Neuronal stem cell (in vitro differentiated cells): Measurements from ENCODE around the gene GLRA1.
"Not testable (repeated sequence)": the region's sequence is repeated elsewhere in the genome, so short reads cannot be mapped to it uniquely, and the experiment has no call there.

Experiments
- DNase-seq: peaks from one replicate; pipeline ENCODE4 v3.0.0-alpha.2; 2013; ENCODE audit warnings: low spot score
- H2AFZ ChIP-seq: one replicate; pipeline ENCODE4 v1.6.1; 2013; ENCODE audit warnings: mild to moderate bottlenecking, low read length, inconsistent platforms
- H2AK5ac ChIP-seq: 2 replicates; pipeline ENCODE4 v1.6.1; 2013; ENCODE audit warnings: low read depth, mild to moderate bottlenecking, inconsistent platforms, low read length, moderate library complexity, mixed read lengths
- H2BK120ac ChIP-seq: 2 replicates; pipeline ENCODE4 v1.6.1; 2013; ENCODE audit warnings: low read depth, mild to moderate bottlenecking, inconsistent platforms, low read length, moderate library complexity, mixed read lengths
- H2BK12ac ChIP-seq: one replicate; pipeline ENCODE4 v1.6.1; 2013; ENCODE audit warnings: low read length, inconsistent platforms
- H2BK15ac ChIP-seq: 2 replicates; pipeline ENCODE4 v1.6.1; 2013; ENCODE audit warnings: mild to moderate bottlenecking, low read length, inconsistent platforms, mixed read lengths
- H2BK5ac ChIP-seq: one replicate; pipeline ENCODE4 v1.6.1; 2013; ENCODE audit warnings: inconsistent platforms, mild to moderate bottlenecking, low read length, moderate library complexity
- H3K14ac ChIP-seq: one replicate; pipeline ENCODE4 v1.6.1; 2013; ENCODE audit warnings: low read length, inconsistent platforms
- H3K18ac ChIP-seq: 2 replicates; pipeline ENCODE4 v1.6.1; 2013; ENCODE audit warnings: low read length, inconsistent platforms
- H3K23ac ChIP-seq: 2 replicates; pipeline ENCODE4 v1.6.1; 2013; ENCODE audit warnings: low read depth, mild to moderate bottlenecking, mixed read lengths, low read length, inconsistent platforms; ENCODE audit not compliant: poor library complexity
- H3K27ac ChIP-seq: replicated peaks from 3 replicates; pipeline ENCODE4 v1.5.1; 2013; ENCODE audit warnings: low read length, inconsistent platforms
- H3K27me3 ChIP-seq, 3 experiments: 2 replicates each; pipeline ENCODE4 v1.6.1; 2013; ENCODE audit warnings: low read length in 3 of 3, mild to moderate bottlenecking in 2 of 3, inconsistent platforms in 1 of 3, low read depth in 1 of 3, mixed read lengths in 1 of 3, moderate library complexity in 1 of 3; ENCODE audit not compliant: control insufficient read depth in 3 of 3, insufficient read depth in 3 of 3
- H3K36me3 ChIP-seq, 2 donors: replicated peaks in 1 of 2; 2 replicates each; pipeline ENCODE4 v1.6.1; 2013; ENCODE audit warnings: low read length in 2 of 2; ENCODE audit not compliant: control insufficient read depth in 2 of 2, insufficient read depth in 2 of 2
- H3K4ac ChIP-seq: 2 replicates; pipeline ENCODE4 v1.6.1; 2013; ENCODE audit warnings: inconsistent platforms, mild to moderate bottlenecking, low read length, moderate library complexity
- H3K4me1 ChIP-seq, 2 donors: 1 replicate in 1 of 2; 2 replicates in 1 of 2; pipeline ENCODE4 v1.6.1; 2013; ENCODE audit warnings: low read length in 2 of 2, low read depth in 1 of 2; ENCODE audit not compliant: control insufficient read depth in 2 of 2, insufficient read depth in 1 of 2
- H3K4me2 ChIP-seq: one replicate; pipeline ENCODE4 v1.6.1; 2013; ENCODE audit warnings: mild to moderate bottlenecking, low read length, inconsistent platforms; ENCODE audit not compliant: insufficient read depth, poor library complexity, severe bottlenecking
- H3K4me3 ChIP-seq, 2 donors: 2 replicates each; pipeline ENCODE4 v1.5.1; 2013; ENCODE audit warnings: low read length in 2 of 2, mild to moderate bottlenecking in 2 of 2, inconsistent platforms in 1 of 2, moderate library complexity in 1 of 2
- H3K79me1 ChIP-seq: one replicate; pipeline ENCODE4 v1.6.1; 2013; ENCODE audit warnings: low read depth, mild to moderate bottlenecking, inconsistent platforms, low read length, moderate library complexity
- H3K9ac ChIP-seq: one replicate; pipeline ENCODE4 v1.6.1; 2013; ENCODE audit warnings: mild to moderate bottlenecking, low read depth, low read length, inconsistent platforms; ENCODE audit not compliant: poor library complexity
- H3K9me3 ChIP-seq, 2 donors: replicated peaks in 1 of 2; 2 replicates each; pipeline versions ENCODE3 to v1.6.1; 2013; ENCODE audit warnings: low read length in 2 of 2, mild to moderate bottlenecking in 2 of 2, inconsistent platforms in 1 of 2, low read depth in 1 of 2, mixed read lengths in 1 of 2, moderate library complexity in 1 of 2; ENCODE audit not compliant: control insufficient read depth in 2 of 2, insufficient read depth in 1 of 2
- H4K8ac ChIP-seq: one replicate; pipeline ENCODE4 v1.6.1; 2013; ENCODE audit warnings: low read depth, mild to moderate bottlenecking, inconsistent platforms, low read length, moderate library complexity
- H4K91ac ChIP-seq: one replicate; pipeline ENCODE4 v1.6.1; 2013; ENCODE audit warnings: low read length, low read depth, mild to moderate bottlenecking, inconsistent platforms; ENCODE audit not compliant: poor library complexity
- WGBS, 2 donors: extraction: QIAGEN DNeasy Blood & Tissue Kit; methylation state at CpG; one replicate each; pipeline ENCODE4 v1.1.7; 2013; ENCODE audit warnings: missing lambda C conversion rate in 2 of 2, mixed read lengths in 1 of 2; ENCODE audit not compliant: insufficient read length in 2 of 2, insufficient replicate concordance in 1 of 2; ENCODE audit errors: extremely low coverage in 2 of 2; 5-methylcytosine and 5-hydroxymethylcytosine counted together

Gene GLRA1

GRCh38 chr5:151893485-151893884, 31.2 kb downstream of the GLRA1 start:
- H2BK15ac ChIP-seq, H3K9me3 ChIP-seq, H4K8ac ChIP-seq, H3K27ac ChIP-seq, H3K4me3 ChIP-seq, H3K18ac ChIP-seq, H3K14ac ChIP-seq, H2AK5ac ChIP-seq, H2AFZ ChIP-seq, H3K27me3 ChIP-seq, H3K36me3 ChIP-seq, H2BK5ac ChIP-seq, H3K79me1 ChIP-seq, DNase-seq, H3K23ac ChIP-seq, H2BK120ac ChIP-seq, H4K91ac ChIP-seq, H2BK12ac ChIP-seq, H3K4ac ChIP-seq, H3K4me2 ChIP-seq, H3K9ac ChIP-seq: not testable (repeated sequence)
- no CpG with 5 or more reads among the region's 2 CpGs for WGBS, 2 donors
- H3K4me1 ChIP-seq: peaks cover 0 to 14% of the 10 kb centered on the region in 2 donors

- H4K8ac ChIP-seq: no peak overlapping the region
- no peak overlapping the region for H3K14ac ChIP-seq
- H3K4me2 ChIP-seq: no peak overlapping the region
- no peaks in the 10 kb centered on the region for H3K79me1 ChIP-seq
- H3K18ac ChIP-seq: no peak overlapping the region
- H4K91ac ChIP-seq: no peak overlapping the region
- H3K27me3 ChIP-seq: no peaks in the 10 kb centered on the region
- H3K4me1 ChIP-seq: peaks cover 0 to 14% of the 10 kb centered on the region in 2 donors
- no peak overlapping the region for H3K27ac ChIP-seq
- no CpG with 5 or more reads among the region's 4 CpGs for WGBS, 2 donors
- no peak overlapping the region for H2BK15ac ChIP-seq
- H2AFZ ChIP-seq: no peak overlapping the region
- H3K9ac ChIP-seq: no peak overlapping the region
- no peak overlapping the region for H2BK120ac ChIP-seq
- H2AK5ac ChIP-seq: no peak overlapping the region
- H3K9me3 ChIP-seq: no peaks in the 10 kb centered on the region
- H3K36me3 ChIP-seq: no peaks in the 10 kb centered on the region
- no peak overlapping the region for H3K4ac ChIP-seq
- no peak for DNase-seq
- H3K23ac ChIP-seq: no peak overlapping the region
- H2BK5ac ChIP-seq: no peak overlapping the region
- H3K4me3 ChIP-seq: no peak overlapping the region
- H2BK12ac ChIP-seq: no peak overlapping the region
Measured at GRCh38 chr5:151892393-151892792, 32.3 kb downstream of the GLRA1 start.

GRCh38 chr5:151890299-151890698, 34.4 kb downstream of the GLRA1 start:
- Histone ChIP-seq H2AFZ (no peak overlapping the region), H3K23ac (no peak overlapping the region), H2BK15ac (no peak overlapping the region), H3K4me2 (no peak overlapping the region), H3K9ac (no peak overlapping the region), H4K8ac (no peak overlapping the region), H3K27me3 (no peaks in the 10 kb centered on the region), H4K91ac (no peak overlapping the region), H3K4me1 (peaks cover 0 to 10% of the 10 kb centered on the region in 2 donors), H3K79me1 (no peaks in the 10 kb centered on the region), H3K4ac (no peak overlapping the region), H2BK12ac (no peak overlapping the region), H2BK5ac (no peak overlapping the region), H3K27ac (no peak overlapping the region), H3K14ac (no peak overlapping the region), H3K36me3 (no peaks in the 10 kb centered on the region), H3K4me3 (no peak overlapping the region), H3K9me3 (no peaks in the 10 kb centered on the region), H2AK5ac (no peak overlapping the region), H3K18ac (no peak overlapping the region), H2BK120ac (no peak overlapping the region)
- no CpG with 5 or more reads among the region's 3 CpGs for WGBS, 2 donors
- DNase-seq: no peak

- no CpG with 5 or more reads among the region's 6 CpGs for WGBS, 2 donors
- Histone ChIP-seq H3K9ac (no peak overlapping the region), H2BK15ac (no peak overlapping the region), H3K79me1 (no peaks in the 10 kb centered on the region), H3K14ac (no peak overlapping the region), H3K23ac (no peak overlapping the region), H4K91ac (no peak overlapping the region), H3K36me3 (no peaks in the 10 kb centered on the region), H2BK12ac (no peak overlapping the region), H3K18ac (no peak overlapping the region), H3K4me2 (no peak overlapping the region), H3K4me1 (peaks cover 0 to 10% of the 10 kb centered on the region in 2 donors), H2AFZ (no peak overlapping the region), H3K27me3 (peaks cover 0 to 3% (median 0%) of the 10 kb centered on the region in 3 experiments), H2BK120ac (no peak overlapping the region), H3K27ac (no peak overlapping the region), H4K8ac (no peak overlapping the region), H3K4ac (no peak overlapping the region), H3K4me3 (no peak overlapping the region), H2AK5ac (no peak overlapping the region), H2BK5ac (no peak overlapping the region), H3K9me3 (no peaks in the 10 kb centered on the region)
- no peak for DNase-seq
Measured at GRCh38 chr5:151889614-151890013, 35.0 kb downstream of the GLRA1 start.
